B cell (primary cell): ENCODE data around the gene CACNA2D1.

Source experiments
- EZH2 ChIP-seq: IDR thresholded peaks from 2 replicates; pipeline ENCODE4 v1.6.1; 2012; ENCODE audit warnings: borderline replicate concordance, low read depth, mild to moderate bottlenecking, moderate library complexity, low read length; ENCODE audit not compliant: insufficient read depth, poor library complexity, severe bottlenecking
- TF ChIP-seq, protein P1 (sequence below): fragments of 200-600 bp; IDR thresholded peaks from one replicate; pipeline ENCODE4 v1.8.0; 2022; ENCODE audit warnings: antibody characterized with exemption, mild to moderate bottlenecking

DNA sequence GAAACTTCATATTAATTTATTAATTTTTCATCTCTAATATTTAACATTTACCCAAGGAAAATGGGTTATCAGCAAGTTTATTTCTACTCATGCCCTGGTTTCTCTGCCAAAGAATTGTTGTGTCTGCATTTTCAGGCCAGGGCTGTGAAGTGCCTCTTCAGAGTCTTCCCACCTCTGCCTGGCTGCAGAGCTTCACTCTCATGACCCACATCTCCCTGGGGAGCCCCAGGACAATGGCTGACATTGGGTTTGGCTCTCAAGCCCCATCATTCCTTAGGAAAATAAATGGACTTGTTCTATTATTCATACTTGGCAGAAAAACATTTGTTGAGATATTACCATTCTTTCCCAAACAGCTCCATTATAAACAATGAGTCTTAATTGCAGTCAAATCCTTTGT lies 30.3 kb downstream of the CACNA2D1 start:
- TF ChIP-seq, protein P1, sequence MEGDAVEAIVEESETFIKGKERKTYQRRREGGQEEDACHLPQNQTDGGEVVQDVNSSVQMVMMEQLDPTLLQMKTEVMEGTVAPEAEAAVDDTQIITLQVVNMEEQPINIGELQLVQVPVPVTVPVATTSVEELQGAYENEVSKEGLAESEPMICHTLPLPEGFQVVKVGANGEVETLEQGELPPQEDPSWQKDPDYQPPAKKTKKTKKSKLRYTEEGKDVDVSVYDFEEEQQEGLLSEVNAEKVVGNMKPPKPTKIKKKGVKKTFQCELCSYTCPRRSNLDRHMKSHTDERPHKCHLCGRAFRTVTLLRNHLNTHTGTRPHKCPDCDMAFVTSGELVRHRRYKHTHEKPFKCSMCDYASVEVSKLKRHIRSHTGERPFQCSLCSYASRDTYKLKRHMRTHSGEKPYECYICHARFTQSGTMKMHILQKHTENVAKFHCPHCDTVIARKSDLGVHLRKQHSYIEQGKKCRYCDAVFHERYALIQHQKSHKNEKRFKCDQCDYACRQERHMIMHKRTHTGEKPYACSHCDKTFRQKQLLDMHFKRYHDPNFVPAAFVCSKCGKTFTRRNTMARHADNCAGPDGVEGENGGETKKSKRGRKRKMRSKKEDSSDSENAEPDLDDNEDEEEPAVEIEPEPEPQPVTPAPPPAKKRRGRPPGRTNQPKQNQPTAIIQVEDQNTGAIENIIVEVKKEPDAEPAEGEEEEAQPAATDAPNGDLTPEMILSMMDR: no peak
- no peak for TF ChIP-seq EZH2
